DND-41 (cell line): ENCODE data around the gene VSIG10L2.

Source experiments
- ATAC-seq: fragments of 200-7000 bp; cut with Tn5 transposase; 3 replicates; pipeline ENCODE4 v1.9.1; 2021; ENCODE audit warnings: low read depth; ENCODE audit not compliant: insufficient read depth
- DNase-seq: peaks from one replicate; pipeline ENCODE4 v3.0.0-alpha.2; 2020
- H2AFZ ChIP-seq: 2 replicates; pipeline ENCODE4 v1.6.0; 2012; ENCODE audit warnings: low read depth, low read length
- H3K27ac ChIP-seq: 2 replicates; pipeline ENCODE4 v1.5.1; 2012; ENCODE audit warnings: low read length, inconsistent platforms
- H3K27me3 ChIP-seq: fragments of 200-600 bp; sonication (generic); 2 replicates; pipeline ENCODE4 v1.6.0; 2012; ENCODE audit warnings: low read length, mild to moderate bottlenecking, inconsistent platforms; ENCODE audit not compliant: insufficient read depth, poor library complexity
- H3K36me3 ChIP-seq: 2 replicates; pipeline ENCODE4 v1.5.1; 2012; ENCODE audit warnings: low read length, inconsistent platforms; ENCODE audit not compliant: insufficient read depth
- H3K4me1 ChIP-seq: 2 replicates; pipeline ENCODE4 v1.5.1; 2012; ENCODE audit warnings: mild to moderate bottlenecking, low read length; ENCODE audit not compliant: insufficient read depth
- H3K4me2 ChIP-seq: 2 replicates; pipeline ENCODE4 v1.6.0; 2012; ENCODE audit warnings: mild to moderate bottlenecking, moderate library complexity, low read length, inconsistent platforms; ENCODE audit not compliant: insufficient read depth
- H3K4me3 ChIP-seq, 2 experiments: fragments of 200-600 bp in 1 of 2; shearing (Covaris generic) in 1 of 2; 2 replicates each; pipeline ENCODE4 v1.5.1; 2012 to 2016; ENCODE audit warnings: inconsistent platforms in 2 of 2, low read length in 2 of 2, mild to moderate bottlenecking in 2 of 2, low read depth in 1 of 2, moderate library complexity in 1 of 2
- H3K79me2 ChIP-seq: 2 replicates; pipeline ENCODE4 v1.6.0; 2012; ENCODE audit warnings: low read length, inconsistent platforms; ENCODE audit not compliant: insufficient read depth
- H3K9ac ChIP-seq: 2 replicates; pipeline ENCODE4 v1.6.0; 2012; ENCODE audit warnings: low read depth, mild to moderate bottlenecking, inconsistent platforms, low read length, moderate library complexity
- H3K9me3 ChIP-seq: 2 replicates; pipeline ENCODE4 v1.5.1; 2012; ENCODE audit warnings: low read length, moderate library complexity, mild to moderate bottlenecking, inconsistent platforms; ENCODE audit not compliant: insufficient read depth, severe bottlenecking
- H4K20me1 ChIP-seq: 2 replicates; pipeline ENCODE4 v1.6.0; 2012; ENCODE audit warnings: low read length; ENCODE audit not compliant: insufficient read depth
- CTCF ChIP-seq: IDR thresholded peaks from 2 replicates; pipeline ENCODE4 v1.5.1; 2012; ENCODE audit warnings: borderline replicate concordance, low read length, moderate library complexity, mild to moderate bottlenecking; ENCODE audit not compliant: poor library complexity, severe bottlenecking; ENCODE audit errors: extremely low read depth
- EZH2 ChIP-seq: IDR thresholded peaks from 3 replicates; pipeline ENCODE4 v1.6.1; 2012; ENCODE audit warnings: borderline replicate concordance, low read depth, mild to moderate bottlenecking, moderate library complexity, low read length, inconsistent platforms; ENCODE audit not compliant: severe bottlenecking

The VSIG10L2 gene

GRCh38 chr11:125954123-125954944, 8.5 kb downstream of the VSIG10L2 start:
- Histone ChIP-seq H3K79me2 (no peaks in the 10 kb centered on the region), H3K27ac (no peak overlapping the region), H4K20me1 (no peaks in the 10 kb centered on the region), H3K9ac (no peak overlapping the region), H3K36me3 (no peaks in the 10 kb centered on the region), H3K4me3 (no peak overlapping the region), H2AFZ (no peak overlapping the region), H3K27me3 (no peaks in the 10 kb centered on the region), H3K4me2 (no peak overlapping the region), H3K4me1 (no peaks in the 10 kb centered on the region), H3K9me3 (no peaks in the 10 kb centered on the region)
- TF ChIP-seq CTCF (no peak), EZH2 (no peak)
- DNase-seq (no peak), ATAC-seq (no peak)

GRCh38 chr11:125954945-125955640, 9.2 kb downstream of the VSIG10L2 start:
- no peak overlapping the region for H3K27ac ChIP-seq
- no peaks in the 10 kb centered on the region for H3K27me3 ChIP-seq
- H3K36me3 ChIP-seq = no peaks in the 10 kb centered on the region
- ATAC-seq (no peak), DNase-seq (no peak)
- H2AFZ ChIP-seq = no peak overlapping the region
- H3K9me3 ChIP-seq = no peaks in the 10 kb centered on the region
- no peak for TF ChIP-seq CTCF
- no peak for TF ChIP-seq EZH2
- no peak overlapping the region for H3K4me2 ChIP-seq
- no peaks in the 10 kb centered on the region for H4K20me1 ChIP-seq
- no peak overlapping the region for H3K4me3 ChIP-seq
- H3K4me1 ChIP-seq = no peaks in the 10 kb centered on the region
- no peaks in the 10 kb centered on the region for H3K79me2 ChIP-seq
- no peak overlapping the region for H3K9ac ChIP-seq

- no peaks in the 10 kb centered on the region for H3K27me3 ChIP-seq
- H2AFZ ChIP-seq = no peak overlapping the region
- H3K9me3 ChIP-seq = no peaks in the 10 kb centered on the region
- H3K27ac ChIP-seq = no peak overlapping the region
- no peak overlapping the region for H3K4me2 ChIP-seq
- no peak overlapping the region for H3K9ac ChIP-seq
- TF ChIP-seq EZH2 = no peak
- DNase-seq (no peak), ATAC-seq (no peak)
- H4K20me1 ChIP-seq = no peaks in the 10 kb centered on the region
- H3K4me1 ChIP-seq = no peaks in the 10 kb centered on the region
- H3K4me3 ChIP-seq = no peak overlapping the region
- H3K79me2 ChIP-seq = no peaks in the 10 kb centered on the region
- H3K36me3 ChIP-seq = no peaks in the 10 kb centered on the region
Observed at GRCh38 chr11:125955856-125956255, 10.0 kb downstream of the VSIG10L2 start.
